Activated naive CD4-positive, alpha-beta T cell treated with anti-CD3 and anti-CD28 coated beads, Interleukin-2, amount 10 ng/mL, durations not matched to agents 7 days and 5 days (primary cell): Measurements from ENCODE around the gene GPR183.
A peak's percentile ranks its signal among the peaks of the same experiment; 100 is the strongest.

Experiments used
- CTCF ChIA-PET: fragments of 350-600 bp; sonication (Branson Sonifier 250); formaldehyde crosslinking; loops from one replicate; lab custom pipeline; 2021; ENCODE audit warnings: antibody characterized with exemption; lab: Charles Lee
- DNase-seq: peaks from one replicate; pipeline ENCODE4 v3.0.0-alpha.2; 2020
- H3K27ac Mint-ChIP-seq: one replicate; pipeline ENCODE4 v1.8.0; 2021; ENCODE audit warnings: mild to moderate bottlenecking, moderate library complexity, mixed read lengths
- H3K27me3 Mint-ChIP-seq: one replicate; pipeline ENCODE4 v1.8.0; 2021; ENCODE audit warnings: mild to moderate bottlenecking, mixed read lengths
- H3K36me3 Mint-ChIP-seq: one replicate; pipeline ENCODE4 v1.8.0; 2021; ENCODE audit warnings: mixed read lengths
- H3K4me1 Mint-ChIP-seq: one replicate; pipeline ENCODE4 v1.8.0; 2021; ENCODE audit warnings: mixed read lengths
- H3K4me3 Mint-ChIP-seq: one replicate; pipeline ENCODE4 v1.8.0; 2021; ENCODE audit warnings: mild to moderate bottlenecking, moderate library complexity, mixed read lengths
- H3K9me3 Mint-ChIP-seq: one replicate; pipeline ENCODE4 v1.8.0; 2021; ENCODE audit warnings: mixed read lengths

Gene GPR183

DNA sequence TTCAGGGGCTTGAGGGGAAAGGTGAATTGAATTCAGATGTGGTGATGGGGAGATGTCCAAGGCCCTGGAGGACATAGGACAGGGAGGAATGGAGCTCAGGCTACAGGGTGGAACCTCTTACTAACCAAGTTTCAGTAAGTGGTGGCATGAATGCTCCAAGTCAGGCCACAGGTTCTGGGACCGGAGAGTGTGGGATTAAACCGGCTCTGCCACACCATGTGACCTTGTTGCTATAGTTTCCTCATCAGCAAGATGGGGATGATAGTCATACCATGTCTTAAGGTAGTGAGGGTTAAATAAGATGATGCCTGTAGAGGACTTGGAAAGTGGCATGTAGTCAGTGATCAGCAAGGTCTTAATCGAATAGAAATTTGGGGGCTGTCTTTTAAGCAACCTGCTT is 16.3 kb downstream of the GPR183 start:
- no peaks in the 10 kb centered on the region for H3K9me3 Mint-ChIP-seq
- CTCF ChIA-PET = interaction anchor here (1.0 kb wide), 1 partner anchor 23 kb away, joined by 3 read pairs; no protein-coding TSS in a partner anchor
- no peaks in the 10 kb centered on the region for H3K27me3 Mint-ChIP-seq
- peaks cover 60% of the 10 kb centered on the region for H3K36me3 Mint-ChIP-seq
- no peak overlapping the region for H3K4me3 Mint-ChIP-seq
- peaks cover 79% of the 10 kb centered on the region for H3K4me1 Mint-ChIP-seq
- H3K27ac Mint-ChIP-seq = no peak overlapping the region
- DNase-seq = no peak

GRCh38 chr13:99289674-99290337 is 17.4 kb downstream of the GPR183 start:
- peaks cover 56% of the 10 kb centered on the region for H3K36me3 Mint-ChIP-seq
- H3K4me1 Mint-ChIP-seq = peaks cover 78% of the 10 kb centered on the region
- CTCF ChIA-PET = no interaction called here
- no peak overlapping the region for H3K4me3 Mint-ChIP-seq
- H3K27me3 Mint-ChIP-seq = no peaks in the 10 kb centered on the region
- DNase-seq = no peak
- no peaks in the 10 kb centered on the region for H3K9me3 Mint-ChIP-seq
- no peak overlapping the region for H3K27ac Mint-ChIP-seq

DNA sequence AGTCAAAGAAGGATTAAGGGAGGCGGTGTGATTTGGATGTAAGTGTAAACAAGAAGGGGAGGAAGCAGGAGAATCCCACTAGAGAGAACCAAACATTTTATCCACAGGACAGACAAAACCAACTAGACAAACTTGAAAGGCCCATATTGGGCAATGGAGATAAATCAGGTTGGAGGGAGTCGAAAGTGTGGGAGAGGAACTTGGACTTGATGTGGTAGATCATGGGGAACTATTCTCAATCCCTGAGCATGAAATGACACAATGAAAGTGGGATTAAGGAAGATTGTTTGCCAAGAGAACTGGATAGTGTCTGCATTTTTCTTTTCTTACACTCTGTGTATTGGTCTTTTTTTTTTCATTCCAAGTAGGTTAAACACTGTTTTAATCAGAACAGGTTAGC is 17.9 kb downstream of the GPR183 start:
- H3K27me3 Mint-ChIP-seq = no peaks in the 10 kb centered on the region
- H3K4me1 Mint-ChIP-seq = peaks cover 80% of the 10 kb centered on the region
- peaks cover 60% of the 10 kb centered on the region for H3K36me3 Mint-ChIP-seq
- H3K9me3 Mint-ChIP-seq = no peaks in the 10 kb centered on the region
- CTCF ChIA-PET = interaction anchor here (1.0 to 2.5 kb wide), 5 partner anchors 8 to 99 kb away, joined by 3 to 18 read pairs (median 3); no protein-coding TSS in a partner anchor
- no peak overlapping the region for H3K4me3 Mint-ChIP-seq
- H3K27ac Mint-ChIP-seq = peak overlapping the region; percentile 25
- DNase-seq = no peak

DNA sequence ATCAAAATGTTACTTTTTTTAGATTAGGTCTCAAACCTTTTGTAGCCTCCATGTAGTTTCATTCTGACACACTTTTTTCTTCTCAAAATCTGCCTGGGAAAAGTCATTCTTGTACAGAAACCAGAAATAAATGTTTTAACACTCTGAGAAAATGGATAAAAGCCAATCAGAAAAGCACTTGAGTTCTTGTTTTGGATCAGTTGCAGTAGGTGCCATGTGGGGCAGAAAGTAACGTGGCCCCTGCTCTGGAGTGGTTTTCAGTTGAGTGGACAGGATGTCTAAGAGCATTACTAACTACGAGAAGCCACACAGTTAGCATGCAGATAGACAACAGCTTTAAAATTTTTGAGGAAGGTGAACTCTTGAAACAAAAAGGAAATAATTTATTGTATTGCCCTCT is 19.1 kb downstream of the GPR183 start:
- no peak for DNase-seq

GRCh38 chr13:99287551-99287950 is 19.6 kb downstream of the GPR183 start:
- CTCF ChIA-PET = interaction anchor here (1.1 to 2.5 kb wide), 3 partner anchors 15 to 149 kb away, joined by 4 to 18 read pairs (median 4); no protein-coding TSS in a partner anchor
- no peak for DNase-seq
- no peaks in the 10 kb centered on the region for H3K9me3 Mint-ChIP-seq
- peak overlapping the region; percentile 54 for H3K27ac Mint-ChIP-seq
- H3K27me3 Mint-ChIP-seq = no peaks in the 10 kb centered on the region
- H3K4me3 Mint-ChIP-seq = no peak overlapping the region
- peaks cover 50% of the 10 kb centered on the region for H3K36me3 Mint-ChIP-seq
- peaks cover 74% of the 10 kb centered on the region for H3K4me1 Mint-ChIP-seq

More for the DNA sequence above, 19.1 kb downstream of the GPR183 start:
- H3K9me3 Mint-ChIP-seq = no peaks in the 10 kb centered on the region
- H3K4me1 Mint-ChIP-seq = peaks cover 73% of the 10 kb centered on the region
- peak overlapping the region; percentile 81 for H3K27ac Mint-ChIP-seq
- H3K36me3 Mint-ChIP-seq = peaks cover 51% of the 10 kb centered on the region
- CTCF ChIA-PET = interaction anchor here (1.1 to 2.5 kb wide), 6 partner anchors 9 to 149 kb away, joined by 3 to 18 read pairs (median 4); no protein-coding TSS in a partner anchor
- H3K27me3 Mint-ChIP-seq = no peaks in the 10 kb centered on the region
- H3K4me3 Mint-ChIP-seq = no peak overlapping the region

DNA sequence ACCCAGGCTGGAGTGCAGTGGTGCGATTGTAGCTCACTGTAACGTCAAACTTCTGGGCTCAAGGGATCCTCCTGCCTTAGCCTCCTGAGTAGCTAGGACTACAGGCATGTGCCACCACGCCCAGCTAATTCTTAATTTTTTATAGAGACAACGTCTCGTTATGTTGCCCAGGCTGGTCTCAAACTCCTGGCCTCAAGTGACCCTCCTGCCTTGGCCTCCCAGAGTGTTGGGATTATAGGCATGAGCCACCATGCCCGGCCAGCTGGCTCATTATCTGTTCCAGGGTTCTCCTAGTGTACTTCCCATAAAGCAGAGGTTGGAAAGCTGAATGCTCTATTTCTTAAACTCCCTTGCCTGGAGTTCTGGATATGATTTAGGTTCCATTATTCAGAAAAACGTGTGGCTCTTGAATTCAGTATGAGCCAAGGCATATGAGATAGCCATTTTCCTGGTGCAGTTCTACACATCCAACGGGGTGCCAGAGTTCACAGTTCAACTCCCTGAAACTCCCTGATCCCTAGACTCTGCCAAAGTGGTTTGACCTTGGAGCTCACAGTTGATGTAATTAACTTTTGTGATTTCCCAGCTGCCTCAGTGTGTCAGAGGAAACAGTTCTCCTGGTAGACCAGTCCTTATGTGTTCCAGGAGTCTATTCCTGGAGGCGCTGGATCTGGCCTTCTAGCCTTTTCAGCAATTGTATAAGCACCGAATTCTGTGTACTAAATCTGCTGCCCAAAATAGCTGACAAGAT is 21.6 kb downstream of the GPR183 start:
- no peak overlapping the region for H3K27ac Mint-ChIP-seq

GRCh38 chr13:99282264-99283231 is 24.7 kb downstream of the GPR183 start:
- Mint-ChIP-seq H3K36me3 (peaks cover 61% of the 10 kb centered on the region), H3K4me1 (peaks cover 84% of the 10 kb centered on the region), H3K27ac (peak overlapping the region; percentile 89), H3K27me3 (no peaks in the 10 kb centered on the region), H3K4me3 (peak overlapping the region; percentile 20), H3K9me3 (no peaks in the 10 kb centered on the region)
- CTCF ChIA-PET = interaction anchor here (1.0 to 2.2 kb wide), 5 partner anchors 12 to 106 kb away, joined by 3 to 9 read pairs (median 3); no protein-coding TSS in a partner anchor
- DNase-seq = no peak

More for the DNA sequence above, 21.6 kb downstream of the GPR183 start:
- Mint-ChIP-seq H3K4me3 (no peak overlapping the region), H3K9me3 (no peaks in the 10 kb centered on the region), H3K4me1 (peaks cover 84% of the 10 kb centered on the region), H3K36me3 (peaks cover 58% of the 10 kb centered on the region), H3K27me3 (no peaks in the 10 kb centered on the region)
- CTCF ChIA-PET = interaction anchor here (0.6 to 1.4 kb wide), 4 partner anchors 17 to 102 kb away, joined by 3 to 4 read pairs (median 3); no protein-coding TSS in a partner anchor
- no peak for DNase-seq

DNA sequence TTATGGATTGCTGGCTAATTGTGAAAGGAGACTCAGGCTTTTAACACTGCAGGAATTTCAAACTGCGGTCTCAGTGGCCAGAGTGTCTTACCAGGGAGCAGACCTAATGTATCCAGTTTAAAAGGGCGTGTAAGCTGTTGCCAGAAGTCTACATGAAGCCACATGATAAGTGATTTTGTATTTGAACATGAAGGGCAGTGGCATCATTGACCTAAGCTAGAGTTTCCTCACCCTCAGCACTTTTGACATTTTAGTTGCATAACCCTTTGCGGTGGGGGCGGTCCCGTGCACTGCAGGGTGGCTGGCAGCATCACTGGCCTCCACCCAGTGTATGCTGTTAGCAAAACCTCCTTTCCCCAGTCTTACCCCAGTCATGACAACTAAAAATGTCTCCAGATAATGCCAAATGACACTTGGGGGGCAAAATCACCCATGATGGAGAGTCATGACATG is 25.4 kb downstream of the GPR183 start:
- CTCF ChIA-PET = interaction anchor here (1.0 to 2.2 kb wide), 4 partner anchors 11 to 105 kb away, joined by 3 to 9 read pairs (median 4); no protein-coding TSS in a partner anchor
- Mint-ChIP-seq H3K27me3 (no peaks in the 10 kb centered on the region), H3K4me1 (peaks cover 82% of the 10 kb centered on the region), H3K36me3 (peaks cover 60% of the 10 kb centered on the region), H3K27ac (peak overlapping the region; percentile 89), H3K4me3 (no peak overlapping the region), H3K9me3 (no peaks in the 10 kb centered on the region)
- DNase-seq = peak; percentile 62

- Mint-ChIP-seq H3K27me3 (no peaks in the 10 kb centered on the region), H3K4me1 (peaks cover 84% of the 10 kb centered on the region), H3K27ac (no peak overlapping the region), H3K36me3 (peaks cover 59% of the 10 kb centered on the region), H3K4me3 (no peak overlapping the region), H3K9me3 (no peaks in the 10 kb centered on the region)
- no peak for DNase-seq
- CTCF ChIA-PET = interaction anchor here (1.1 to 1.8 kb wide), 4 partner anchors 10 to 157 kb away, joined by 4 to 8 read pairs (median 4); no protein-coding TSS in a partner anchor
Measured at GRCh38 chr13:99280166-99280565, 27.0 kb downstream of the GPR183 start.

DNA sequence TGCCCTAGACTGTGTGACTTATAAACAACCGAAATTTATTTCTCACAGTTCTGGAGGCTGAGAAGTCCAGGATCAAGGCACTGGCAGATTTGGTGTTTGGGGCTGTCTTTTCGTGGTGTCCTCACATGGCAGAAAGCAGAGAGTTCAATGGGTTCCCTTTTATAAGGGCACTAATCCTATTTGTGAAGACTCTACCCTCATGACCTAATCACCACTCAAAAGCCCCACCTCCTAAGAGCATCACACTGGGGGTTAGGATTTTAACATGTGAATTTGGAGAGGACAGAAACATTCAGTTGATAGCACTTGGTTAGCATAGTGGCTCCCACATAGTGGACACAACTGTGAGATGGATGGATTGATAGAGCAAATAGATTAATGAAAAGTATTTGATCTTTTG is 27.6 kb downstream of the GPR183 start:
- H3K4me3 Mint-ChIP-seq = no peak overlapping the region
- CTCF ChIA-PET = interaction anchor here (1.1 to 1.8 kb wide), 4 partner anchors 10 to 157 kb away, joined by 4 to 8 read pairs (median 4); no protein-coding TSS in a partner anchor
- H3K36me3 Mint-ChIP-seq = peaks cover 59% of the 10 kb centered on the region
- H3K27ac Mint-ChIP-seq = no peak overlapping the region
- H3K27me3 Mint-ChIP-seq = no peaks in the 10 kb centered on the region
- H3K9me3 Mint-ChIP-seq = no peaks in the 10 kb centered on the region
- no peak for DNase-seq
- peaks cover 84% of the 10 kb centered on the region for H3K4me1 Mint-ChIP-seq

DNA sequence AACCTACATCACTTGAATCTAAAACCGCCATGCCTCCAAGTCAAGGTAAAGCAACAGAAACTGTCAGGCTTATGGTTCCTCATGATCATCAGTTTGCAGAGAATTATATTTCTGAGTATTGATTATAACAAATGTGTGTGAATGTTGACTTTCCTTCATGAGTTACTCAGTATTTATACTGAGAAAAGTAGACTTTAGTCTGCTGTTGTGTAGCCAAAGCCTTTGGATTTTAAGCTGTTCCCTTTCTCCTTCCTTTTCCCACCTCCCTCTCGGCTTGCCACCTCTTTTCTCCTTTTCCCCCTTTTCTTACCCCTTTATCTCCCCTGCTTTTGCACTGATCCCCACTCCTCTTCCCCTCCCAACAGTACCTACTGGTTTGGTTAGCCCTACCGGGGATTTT is 28.4 kb downstream of the GPR183 start:
- CTCF ChIA-PET = interaction anchor here (1.2 to 5.1 kb wide), 3 partner anchors 9 to 156 kb away, joined by 4 to 41 read pairs (median 6); no protein-coding TSS in a partner anchor
- Mint-ChIP-seq H3K9me3 (no peaks in the 10 kb centered on the region), H3K4me3 (no peak overlapping the region), H3K27ac (no peak overlapping the region), H3K4me1 (peaks cover 88% of the 10 kb centered on the region), H3K27me3 (no peaks in the 10 kb centered on the region), H3K36me3 (peaks cover 56% of the 10 kb centered on the region)
- DNase-seq = no peak

GRCh38 chr13:99278200-99278599 is 29.0 kb downstream of the GPR183 start:
- H3K27ac Mint-ChIP-seq = no peak overlapping the region
- peaks cover 91% of the 10 kb centered on the region for H3K4me1 Mint-ChIP-seq
- CTCF ChIA-PET = interaction anchor here (1.2 to 5.1 kb wide), 3 partner anchors 8 to 157 kb away, joined by 4 to 41 read pairs (median 6); no protein-coding TSS in a partner anchor
- no peak overlapping the region for H3K4me3 Mint-ChIP-seq
- no peaks in the 10 kb centered on the region for H3K27me3 Mint-ChIP-seq
- peaks cover 61% of the 10 kb centered on the region for H3K36me3 Mint-ChIP-seq
- H3K9me3 Mint-ChIP-seq = no peaks in the 10 kb centered on the region
- DNase-seq = no peak

DNA sequence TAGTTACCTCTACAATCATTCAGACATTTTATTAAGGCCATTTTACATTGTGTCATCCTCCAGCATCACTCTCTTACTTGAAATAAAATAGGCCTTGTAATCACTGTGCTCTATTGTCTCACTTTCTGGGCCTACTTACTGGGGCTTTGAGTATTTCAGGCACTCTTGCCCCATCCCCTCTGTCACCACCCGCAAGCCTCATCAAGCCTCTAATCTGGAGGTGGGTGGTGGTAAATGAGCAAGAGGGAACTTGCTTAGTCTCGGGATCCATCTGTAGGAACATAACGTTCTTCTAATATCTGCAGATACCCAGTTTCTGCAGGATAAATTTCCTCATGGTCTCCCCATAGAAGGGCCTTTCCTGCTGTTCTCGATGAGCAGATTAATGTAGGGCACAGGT is 29.6 kb downstream of the GPR183 start:
- H3K27ac Mint-ChIP-seq = no peak overlapping the region
- H3K4me3 Mint-ChIP-seq = no peak overlapping the region
- no peak for DNase-seq
- H3K4me1 Mint-ChIP-seq = peaks cover 88% of the 10 kb centered on the region
- peaks cover 63% of the 10 kb centered on the region for H3K36me3 Mint-ChIP-seq
- H3K27me3 Mint-ChIP-seq = no peaks in the 10 kb centered on the region
- CTCF ChIA-PET = interaction anchor here (1.2 to 5.1 kb wide), 2 partner anchors 8 to 158 kb away, joined by 6 to 41 read pairs; no protein-coding TSS in a partner anchor
- peaks cover 2% of the 10 kb centered on the region for H3K9me3 Mint-ChIP-seq
